Measurements from ENCODE around the gene GNAI1. TPM values are rescaled to one million over a fixed set of nuclear protein-coding genes. Genes with fewer than 3 reads are reported as not detected.

Gene GNAI1
- total and polyA plus RNA-seq, 10 of the 15 experiments (the other 5 are each of a cell fraction or from before 2014, with no cell fraction given) = not detected

- ChIA-PET SMC1A (ENCODE audit: uncharacterized antibody, unreplicated experiment) (no interaction called here), RAD21 (ENCODE audit: unreplicated experiment) (no interaction called here), CTCF (no interaction called here), POLR2A (interaction anchor here (0.6 kb wide), 1 partner anchor 39 kb away, joined by 3 read pairs; no protein-coding TSS in a partner anchor)
- FAIRE-seq (no peak), ATAC-seq (no peak), DNase-seq (ENCODE audit: low read depth, low spot score) (no peak)
- BruUV-seq (replicated peaks) = no TSS peak
- no peaks in the 10 kb centered on the region for H3K79me2 ChIP-seq (ENCODE audit: control insufficient read depth, insufficient read depth, low read length)
- H3K27me3 ChIP-seq (replicated peaks in 1 of 2; ENCODE audit: control insufficient read depth in 2 of 2, insufficient read depth in 2 of 2, low read length in 1 of 2) = no peaks in the 10 kb centered on the region
- in situ Hi-C loops (cut with MboI) = no loop called here
- H3K4me2 ChIP-seq (ENCODE audit: control insufficient read depth, insufficient read depth) = no peak overlapping the region
- H3K9ac ChIP-seq (ENCODE audit: control insufficient read depth, insufficient read depth, low read length) = no peak overlapping the region
- no peaks in the 10 kb centered on the region for H4K20me1 ChIP-seq (ENCODE audit: control insufficient read depth, insufficient read depth)
- H3K9me3 ChIP-seq (replicated peaks; ENCODE audit: control insufficient read depth, insufficient read depth, low read length) = no peaks in the 10 kb centered on the region
- H3K27ac ChIP-seq (ENCODE audit: control insufficient read depth, insufficient read depth) = no peak overlapping the region
- no peaks in the 10 kb centered on the region for H3K36me3 ChIP-seq (ENCODE audit: control insufficient read depth in 2 of 2, insufficient read depth in 2 of 2, low read length in 1 of 2)
- intact Hi-C loops (cut with micrococcal nuclease; ENCODE audit: unreplicated experiment) = no loop called here
- WGBS (ENCODE audit: insufficient coverage, insufficient replicate concordance, low lambda C conversion rate, missing lambda C conversion rate) = 0% methylated on average over 3 of the region's 3 CpGs
- H3K4me3 ChIP-seq = no peak overlapping the region
- no peak for TF ChIP-seq NFYB (IDR thresholded peaks at IDR 0.05; ENCODE audit: insufficient read depth, low read depth, low read length)
- TF ChIP-seq MXI1 (IDR thresholded peaks at IDR 0.05; ENCODE audit: low read depth, low read length) = no peak
- TF ChIP-seq HCFC1 (IDR thresholded peaks at IDR 0.05; ENCODE audit: low read length) = no peak
- TF ChIP-seq RB1 (IDR thresholded peaks at IDR 0.05; ENCODE audit: borderline replicate concordance) = no peak
- no peak for TF ChIP-seq CEBPZ (IDR thresholded peaks at IDR 0.05; ENCODE audit: low read depth, low read length)
- TF ChIP-seq ATF7 (IDR thresholded peaks at IDR 0.05; ENCODE audit: low read depth) = no peak
- TF ChIP-seq FOXM1 (IDR thresholded peaks at IDR 0.05; ENCODE audit: low read depth, low read length) = no peak
- TF ChIP-seq BMI1 (IDR thresholded peaks at IDR 0.05; ENCODE audit: borderline replicate concordance) = no peak
- no peak for TF ChIP-seq TCF7 (IDR thresholded peaks at IDR 0.05; ENCODE audit: borderline replicate concordance)
- no peak for TF ChIP-seq MYB (IDR thresholded peaks at IDR 0.05; ENCODE audit: borderline replicate concordance, low read depth, low read length)
- TF ChIP-seq CBX3 (IDR thresholded peaks at IDR 0.05; ENCODE audit: borderline replicate concordance, low read depth) = no peak
- TF ChIP-seq ESRRA (IDR thresholded peaks at IDR 0.05; ENCODE audit: low read length) = no peak
- H2AFZ ChIP-seq (ENCODE audit: control insufficient read depth, low read depth, low read length) = no peak overlapping the region
- no peaks in the 10 kb centered on the region for H3K4me1 ChIP-seq (ENCODE audit: control insufficient read depth, insufficient read depth, low read length)
Measured at GRCh38 chr7:80182630-80183276, 48.1 kb downstream of the GNAI1 start.

All from GM12878 (cell line).